ENCODE data around the gene IL11RA. TPM values are rescaled to one million over a fixed set of nuclear protein-coding genes. Genes with fewer than 3 reads are reported as not detected.

Gene IL11RA
- total and polyA plus RNA-seq, 2 donors, result 39.5 to 43.9 TPM

- DNase-seq (ENCODE audit: extremely low spot score), result no peak
- Histone ChIP-seq H3K4me1 (ENCODE audit: insufficient read depth) (no peaks in the 10 kb centered on the region), H3K4me3 (ENCODE audit: low read depth, low read length) (no peak overlapping the region), H3K36me3 (ENCODE audit: insufficient read depth) (no peaks in the 10 kb centered on the region), H3K27ac (ENCODE audit: low read depth) (no peak overlapping the region)
- WGBS, result 9% methylated on average over 63 of the region's 63 CpGs
Observed at GRCh38 chr9:34623374-34624235, 28.4 kb upstream of the IL11RA start.

- Histone ChIP-seq H3K36me3 (ENCODE audit: insufficient read depth) (no peaks in the 10 kb centered on the region), H3K4me1 (ENCODE audit: insufficient read depth) (no peaks in the 10 kb centered on the region), H3K27ac (ENCODE audit: low read depth) (no peak overlapping the region), H3K4me3 (ENCODE audit: low read depth, low read length) (no peak overlapping the region)
- DNase-seq (ENCODE audit: extremely low spot score), result no peak
- 15% methylated on average over 39 of the region's 39 CpGs for WGBS
Observed at GRCh38 chr9:34624475-34625185, 27.4 kb upstream of the IL11RA start.

- no peak overlapping the region for H3K27ac ChIP-seq (ENCODE audit: low read depth)
- no peaks in the 10 kb centered on the region for H3K36me3 ChIP-seq (ENCODE audit: insufficient read depth)
- no peak for DNase-seq (ENCODE audit: extremely low spot score)
- WGBS, result 65% methylated on average over 3 of the region's 3 CpGs
- H3K4me3 ChIP-seq (ENCODE audit: low read depth, low read length), result no peak overlapping the region
- no peaks in the 10 kb centered on the region for H3K4me1 ChIP-seq (ENCODE audit: insufficient read depth)
Observed at GRCh38 chr9:34625186-34625486, 26.8 kb upstream of the IL11RA start.

- Histone ChIP-seq H3K36me3 (ENCODE audit: insufficient read depth) (no peaks in the 10 kb centered on the region), H3K4me3 (ENCODE audit: low read depth, low read length) (no peak overlapping the region), H3K4me1 (ENCODE audit: insufficient read depth) (no peaks in the 10 kb centered on the region), H3K27ac (ENCODE audit: low read depth) (no peak overlapping the region)
- no peak for DNase-seq (ENCODE audit: extremely low spot score)
- 37% methylated on average over 20 of the region's 20 CpGs for WGBS
Observed at GRCh38 chr9:34627716-34628655, 24.0 kb upstream of the IL11RA start.

- Histone ChIP-seq H3K27ac (ENCODE audit: low read depth) (no peak within 1 kb of the TSS), H3K36me3 (ENCODE audit: insufficient read depth) (no peaks in the 10 kb centered on the region), H3K4me3 (ENCODE audit: low read depth, low read length) (peak within 1 kb of the TSS; percentile 40), H3K4me1 (ENCODE audit: insufficient read depth) (no peaks in the 10 kb centered on the region)
- 1% methylated on average over 69 of the region's 69 CpGs for WGBS
- DNase-seq (ENCODE audit: extremely low spot score), result no peak
Observed at GRCh38 chr9:34628656-34629490, 23.1 kb upstream of the IL11RA start, which contains the start of gene ARID3C. Gene ARID3C (minus strand): TSS chr9:34629066. CDS start chr9:34628014, 1,052 bp downstream.

GRCh38 chr9:34629491-34629808, 22.5 kb upstream of the IL11RA start:
- no peaks in the 10 kb centered on the region for H3K4me1 ChIP-seq (ENCODE audit: insufficient read depth)
- no peak for DNase-seq (ENCODE audit: extremely low spot score)
- no peak overlapping the region for H3K27ac ChIP-seq (ENCODE audit: low read depth)
- no peak overlapping the region for H3K4me3 ChIP-seq (ENCODE audit: low read depth, low read length)
- 22% methylated on average over 5 of the region's 5 CpGs for WGBS
- no peaks in the 10 kb centered on the region for H3K36me3 ChIP-seq (ENCODE audit: insufficient read depth)

- Histone ChIP-seq H3K4me3 (ENCODE audit: low read depth, low read length) (no peak overlapping the region), H3K4me1 (ENCODE audit: insufficient read depth) (no peaks in the 10 kb centered on the region), H3K36me3 (ENCODE audit: insufficient read depth) (no peaks in the 10 kb centered on the region), H3K27ac (ENCODE audit: low read depth) (no peak overlapping the region)
- 32% methylated on average over 5 of the region's 5 CpGs for WGBS
- no peak for DNase-seq (ENCODE audit: extremely low spot score)
Observed at GRCh38 chr9:34630402-34631154, 21.4 kb upstream of the IL11RA start.

GRCh38 chr9:34633166-34633565, 18.8 kb upstream of the IL11RA start:
- DNase-seq (ENCODE audit: extremely low spot score), result no peak
- WGBS, result 42% methylated on average over 5 of the region's 5 CpGs
- Histone ChIP-seq H3K36me3 (ENCODE audit: insufficient read depth) (no peaks in the 10 kb centered on the region), H3K4me1 (ENCODE audit: insufficient read depth) (no peaks in the 10 kb centered on the region), H3K4me3 (ENCODE audit: low read depth, low read length) (no peak overlapping the region), H3K27ac (ENCODE audit: low read depth) (no peak overlapping the region)

- no peak for DNase-seq (ENCODE audit: extremely low spot score)
- Histone ChIP-seq H3K27ac (ENCODE audit: low read depth) (no peak overlapping the region), H3K36me3 (ENCODE audit: insufficient read depth) (no peaks in the 10 kb centered on the region), H3K4me3 (ENCODE audit: low read depth, low read length) (no peak overlapping the region), H3K4me1 (ENCODE audit: insufficient read depth) (no peaks in the 10 kb centered on the region)
- WGBS, result 28% methylated on average over 3 of the region's 3 CpGs
Observed at GRCh38 chr9:34633851-34634550, 18.0 kb upstream of the IL11RA start.

- H3K27ac ChIP-seq (ENCODE audit: low read depth), result no peak overlapping the region
- WGBS, result 64% methylated on average over 3 of the region's 3 CpGs
Observed at GRCh38 chr9:34634551-34635248, 17.3 kb upstream of the IL11RA start.

GRCh38 chr9:34635556-34635955, 16.4 kb upstream of the IL11RA start:
- H3K4me3 ChIP-seq (ENCODE audit: low read depth, low read length), result no peak overlapping the region
- no peak for DNase-seq (ENCODE audit: extremely low spot score)
- WGBS, result 92% methylated on average over 14 of the region's 14 CpGs
- no peaks in the 10 kb centered on the region for H3K4me1 ChIP-seq (ENCODE audit: insufficient read depth)
- no peaks in the 10 kb centered on the region for H3K36me3 ChIP-seq (ENCODE audit: insufficient read depth)
- H3K27ac ChIP-seq (ENCODE audit: low read depth), result no peak overlapping the region

More at GRCh38 chr9:34634551-34635248, 17.3 kb upstream of the IL11RA start:
- no peaks in the 10 kb centered on the region for H3K36me3 ChIP-seq (ENCODE audit: insufficient read depth)
- H3K4me3 ChIP-seq (ENCODE audit: low read depth, low read length), result no peak overlapping the region
- H3K4me1 ChIP-seq (ENCODE audit: insufficient read depth), result no peaks in the 10 kb centered on the region
- DNase-seq (ENCODE audit: extremely low spot score), result no peak

Measured in urinary bladder (tissue), 4 donors.